GM06990 (cell line): ENCODE results near the gene SULF2.

ENCODE experiments used
- DNase-seq: peaks from one replicate; pipeline ENCODE4 v3.0.0-alpha.2; 2011; ENCODE audit not compliant: insufficient read length; ENCODE audit errors: extremely low read depth
- H3K27me3 ChIP-seq: replicated peaks from 2 replicates; pipeline ENCODE4 v1.6.0; 2011; ENCODE audit warnings: low read length; ENCODE audit not compliant: control insufficient read depth, insufficient read depth
- H3K36me3 ChIP-seq: 2 replicates; pipeline ENCODE4 v1.5.1; 2011; ENCODE audit warnings: low read length; ENCODE audit not compliant: control insufficient read depth, insufficient read depth
- H3K4me3 ChIP-seq: replicated peaks from 2 replicates; pipeline ENCODE4 v1.5.1; 2011; ENCODE audit warnings: low read depth, mild to moderate bottlenecking, control low read depth, low read length
- TF ChIP-seq, protein P1 (sequence below): IDR thresholded peaks from 2 replicates; pipeline ENCODE4 v1.5.1; 2011; ENCODE audit warnings: low read length, control low read depth, mild to moderate bottlenecking, inconsistent platforms; ENCODE audit not compliant: insufficient read depth, poor library complexity, severe bottlenecking

Gene SULF2

GRCh38 chr20:47724396-47724795, 60.9 kb downstream of the SULF2 start:
- no peak overlapping the region for H3K4me3 ChIP-seq
- TF ChIP-seq, protein P1, sequence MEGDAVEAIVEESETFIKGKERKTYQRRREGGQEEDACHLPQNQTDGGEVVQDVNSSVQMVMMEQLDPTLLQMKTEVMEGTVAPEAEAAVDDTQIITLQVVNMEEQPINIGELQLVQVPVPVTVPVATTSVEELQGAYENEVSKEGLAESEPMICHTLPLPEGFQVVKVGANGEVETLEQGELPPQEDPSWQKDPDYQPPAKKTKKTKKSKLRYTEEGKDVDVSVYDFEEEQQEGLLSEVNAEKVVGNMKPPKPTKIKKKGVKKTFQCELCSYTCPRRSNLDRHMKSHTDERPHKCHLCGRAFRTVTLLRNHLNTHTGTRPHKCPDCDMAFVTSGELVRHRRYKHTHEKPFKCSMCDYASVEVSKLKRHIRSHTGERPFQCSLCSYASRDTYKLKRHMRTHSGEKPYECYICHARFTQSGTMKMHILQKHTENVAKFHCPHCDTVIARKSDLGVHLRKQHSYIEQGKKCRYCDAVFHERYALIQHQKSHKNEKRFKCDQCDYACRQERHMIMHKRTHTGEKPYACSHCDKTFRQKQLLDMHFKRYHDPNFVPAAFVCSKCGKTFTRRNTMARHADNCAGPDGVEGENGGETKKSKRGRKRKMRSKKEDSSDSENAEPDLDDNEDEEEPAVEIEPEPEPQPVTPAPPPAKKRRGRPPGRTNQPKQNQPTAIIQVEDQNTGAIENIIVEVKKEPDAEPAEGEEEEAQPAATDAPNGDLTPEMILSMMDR: no peak
- no peaks in the 10 kb centered on the region for H3K27me3 ChIP-seq
- no peak for DNase-seq
- H3K36me3 ChIP-seq: no peaks in the 10 kb centered on the region

DNA sequence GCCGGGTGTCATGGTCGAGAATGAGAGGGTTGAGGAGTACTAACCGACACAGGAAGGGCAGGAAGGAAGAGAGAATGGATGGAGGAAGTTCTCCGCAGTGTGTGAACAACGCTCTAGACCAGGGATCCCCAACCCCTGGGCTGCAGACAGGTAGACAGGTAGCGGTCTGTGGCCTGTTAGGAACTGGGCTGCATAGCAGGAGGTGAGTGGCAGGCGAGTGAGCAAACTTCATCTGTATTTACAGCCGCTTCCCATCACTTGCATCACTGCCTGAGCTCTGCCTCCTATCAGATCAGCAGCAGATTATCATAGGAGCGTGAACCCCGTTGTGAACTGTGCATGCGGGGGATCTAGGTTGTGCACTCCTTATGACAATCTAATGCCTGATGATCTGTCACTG, 62.0 kb downstream of the SULF2 start:
- Histone ChIP-seq H3K36me3 (no peaks in the 10 kb centered on the region), H3K4me3 (no peak overlapping the region), H3K27me3 (no peaks in the 10 kb centered on the region)
- TF ChIP-seq, protein P1: no peak
- no peak for DNase-seq

DNA sequence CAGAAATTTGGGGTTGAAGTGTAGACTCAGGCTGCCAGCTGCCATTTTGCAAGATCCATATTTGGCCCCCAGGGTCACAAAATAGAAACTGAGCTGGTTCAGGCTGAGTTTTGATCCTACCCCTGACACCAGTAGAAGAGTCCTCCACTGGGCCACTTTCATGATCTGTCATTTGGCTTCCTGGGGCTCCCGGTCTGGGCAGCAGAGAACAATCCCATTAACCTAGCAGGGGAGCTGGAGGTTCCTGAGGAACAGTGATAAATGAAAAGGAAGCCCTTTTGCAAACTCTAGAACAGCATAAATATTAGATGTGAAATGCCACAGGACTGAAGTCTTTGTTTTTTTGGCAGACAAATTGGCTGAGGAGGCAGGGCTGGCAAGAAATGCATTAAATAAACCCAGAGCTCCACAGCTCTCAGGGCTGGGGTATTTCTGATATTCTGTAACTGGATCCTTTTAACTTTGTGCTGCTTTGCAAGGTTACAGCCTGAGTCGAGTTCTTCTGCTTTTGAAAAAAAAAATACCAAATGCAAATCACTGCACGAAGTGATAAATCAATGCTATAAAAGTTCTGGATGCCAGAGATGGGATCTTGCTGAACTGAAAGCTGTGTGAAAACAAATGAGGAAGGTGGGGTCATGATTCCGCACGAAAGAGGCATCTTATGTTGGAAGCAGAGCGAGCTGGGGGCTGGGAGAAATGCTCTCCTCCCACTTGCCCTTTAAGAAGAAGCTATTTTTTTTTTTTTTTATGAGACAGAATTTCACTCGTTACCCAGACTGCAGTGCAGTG, 64.4 kb downstream of the SULF2 start:
- TF ChIP-seq, protein P1: no peak
- Histone ChIP-seq H3K4me3 (no peak overlapping the region), H3K36me3 (no peaks in the 10 kb centered on the region), H3K27me3 (no peaks in the 10 kb centered on the region; the same call in 1 of the 2 replicates)
- no peak for DNase-seq

GRCh38 chr20:47719625-47720024, 65.7 kb downstream of the SULF2 start:
- H3K27me3 ChIP-seq: no peaks in the 10 kb centered on the region; the same call in 1 of the 2 replicates
- H3K4me3 ChIP-seq: no peak overlapping the region
- TF ChIP-seq, protein P1: no peak
- no peak for DNase-seq
- H3K36me3 ChIP-seq: no peaks in the 10 kb centered on the region

DNA sequence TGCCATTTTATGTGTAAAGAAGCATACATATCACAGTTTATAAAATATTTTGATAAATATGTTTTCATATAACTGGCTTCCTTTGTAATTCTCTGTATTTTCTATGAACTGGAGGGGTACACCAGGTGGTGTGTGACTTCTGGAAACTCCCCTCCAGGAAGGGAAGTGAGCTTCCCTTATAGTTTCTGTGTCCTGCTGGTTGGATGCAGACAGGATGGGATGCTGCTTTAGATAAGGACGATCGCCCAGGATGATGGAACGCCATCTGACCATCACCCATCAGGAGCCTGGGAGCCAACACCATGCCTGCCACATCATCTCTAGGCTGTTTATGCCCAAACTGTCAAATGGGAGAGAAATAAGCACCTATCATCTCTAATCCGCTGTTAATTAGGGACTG, 66.1 kb downstream of the SULF2 start:
- no peak overlapping the region for H3K4me3 ChIP-seq
- TF ChIP-seq, protein P1: no peak
- H3K36me3 ChIP-seq: no peaks in the 10 kb centered on the region
- no peaks in the 10 kb centered on the region; the same call in 1 of the 2 replicates for H3K27me3 ChIP-seq
- no peak for DNase-seq
